ENCODE results near the gene IL1R1. TPM values are rescaled to one million over a fixed set of nuclear protein-coding genes. Genes with fewer than 3 reads are reported as not detected.
"Not testable (repeated sequence)": the region's sequence is repeated elsewhere in the genome, so short reads cannot be mapped to it uniquely, and the experiment has no call there.

The IL1R1 gene
- 27.7 TPM for total RNA-seq
- long read RNA-seq, full-length matches to known transcripts = 5 of 19 reads
- long read RNA-seq, partial matches to known transcripts = 0 of 19 reads
- long read RNA-seq, other reads (novel, unspliced or antisense) = 14 of 19 reads

- intact Hi-C loops (cut with DNase I) = loop anchor here (5.0 kb wide), 2 partner anchors 80 to 120 kb away; no protein-coding TSS in a partner anchor
- DNase-seq (ENCODE audit: low spot score) = peak; percentile 93
These were observed at the start of gene IL1R1 for GRCh38 chr2:102141970-102142828. IL1R1 (plus strand) TSS chr2:102142746; CDS start chr2:102157725, 14,979 bp downstream.

GRCh38 chr2:102093662-102094061 lies 48.9 kb upstream of the IL1R1 start:
- intact Hi-C loops (cut with DNase I) = no loop called here
- DNase-seq (ENCODE audit: low spot score) = no peak

- intact Hi-C loops (cut with DNase I) = no loop called here
- no peak for DNase-seq (ENCODE audit: low spot score)
These were observed 47.6 kb upstream of the IL1R1 start for GRCh38 chr2:102094917-102095316.

GRCh38 chr2:102096103-102096502 lies 46.4 kb upstream of the IL1R1 start:
- DNase-seq (ENCODE audit: low spot score) = no peak
- intact Hi-C loops (cut with DNase I) = no loop called here

- intact Hi-C loops (cut with DNase I) = no loop called here
- no peak for DNase-seq (ENCODE audit: low spot score)
These were observed 43.8 kb upstream of the IL1R1 start for GRCh38 chr2:102098756-102099155.

- intact Hi-C loops (cut with DNase I) = no loop called here
- no peak for DNase-seq (ENCODE audit: low spot score)
These were observed 42.8 kb upstream of the IL1R1 start for GRCh38 chr2:102099536-102100298.

GRCh38 chr2:102100371-102101096 lies 42.0 kb upstream of the IL1R1 start:
- intact Hi-C loops (cut with DNase I) = no loop called here
- DNase-seq (ENCODE audit: low spot score) = no peak

GRCh38 chr2:102101097-102101848 lies 41.3 kb upstream of the IL1R1 start:
- intact Hi-C loops (cut with DNase I) = no loop called here
- DNase-seq (ENCODE audit: low spot score) = no peak

GRCh38 chr2:102101849-102102635 lies 40.5 kb upstream of the IL1R1 start:
- DNase-seq (ENCODE audit: low spot score) = no peak
- intact Hi-C loops (cut with DNase I) = no loop called here

GRCh38 chr2:102102636-102102948 lies 40.0 kb upstream of the IL1R1 start:
- intact Hi-C loops (cut with DNase I); DNase-seq (ENCODE audit: low spot score): not testable (repeated sequence)

GRCh38 chr2:102103284-102103683 lies 39.3 kb upstream of the IL1R1 start:
- intact Hi-C loops (cut with DNase I) = no loop called here
- no peak for DNase-seq (ENCODE audit: low spot score)

GRCh38 chr2:102103992-102104871 lies 38.3 kb upstream of the IL1R1 start:
- intact Hi-C loops (cut with DNase I) = no loop called here
- DNase-seq (ENCODE audit: low spot score) = no peak

- no peak for DNase-seq (ENCODE audit: low spot score)
These were observed 36.4 kb upstream of the IL1R1 start for GRCh38 chr2:102106133-102106556.

GRCh38 chr2:102106813-102107740 lies 35.5 kb upstream of the IL1R1 start:
- DNase-seq (ENCODE audit: low spot score); intact Hi-C loops (cut with DNase I): not testable (repeated sequence)

More at GRCh38 chr2:102106133-102106556, 36.4 kb upstream of the IL1R1 start:
- intact Hi-C loops (cut with DNase I) = no loop called here

GRCh38 chr2:102107741-102108070 lies 34.8 kb upstream of the IL1R1 start:
- intact Hi-C loops (cut with DNase I) = no loop called here
- no peak for DNase-seq (ENCODE audit: low spot score)

- intact Hi-C loops (cut with DNase I) = no loop called here
- no peak for DNase-seq (ENCODE audit: low spot score)
These were observed 33.5 kb upstream of the IL1R1 start for GRCh38 chr2:102109016-102109415.

GRCh38 chr2:102110171-102110570 lies 32.4 kb upstream of the IL1R1 start:
- intact Hi-C loops (cut with DNase I) = no loop called here
- no peak for DNase-seq (ENCODE audit: low spot score)
